ENCODE data around the gene SREBF2. TPM values are rescaled to one million over a fixed set of nuclear protein-coding genes. Genes with fewer than 3 reads are reported as not detected.
"Not testable (repeated sequence)": the region's sequence is repeated elsewhere in the genome, so short reads cannot be mapped to it uniquely, and the experiment has no call there.

The SREBF2 gene
- total RNA-seq, 1 donor from 2014 or later: 200 TPM

DNA sequence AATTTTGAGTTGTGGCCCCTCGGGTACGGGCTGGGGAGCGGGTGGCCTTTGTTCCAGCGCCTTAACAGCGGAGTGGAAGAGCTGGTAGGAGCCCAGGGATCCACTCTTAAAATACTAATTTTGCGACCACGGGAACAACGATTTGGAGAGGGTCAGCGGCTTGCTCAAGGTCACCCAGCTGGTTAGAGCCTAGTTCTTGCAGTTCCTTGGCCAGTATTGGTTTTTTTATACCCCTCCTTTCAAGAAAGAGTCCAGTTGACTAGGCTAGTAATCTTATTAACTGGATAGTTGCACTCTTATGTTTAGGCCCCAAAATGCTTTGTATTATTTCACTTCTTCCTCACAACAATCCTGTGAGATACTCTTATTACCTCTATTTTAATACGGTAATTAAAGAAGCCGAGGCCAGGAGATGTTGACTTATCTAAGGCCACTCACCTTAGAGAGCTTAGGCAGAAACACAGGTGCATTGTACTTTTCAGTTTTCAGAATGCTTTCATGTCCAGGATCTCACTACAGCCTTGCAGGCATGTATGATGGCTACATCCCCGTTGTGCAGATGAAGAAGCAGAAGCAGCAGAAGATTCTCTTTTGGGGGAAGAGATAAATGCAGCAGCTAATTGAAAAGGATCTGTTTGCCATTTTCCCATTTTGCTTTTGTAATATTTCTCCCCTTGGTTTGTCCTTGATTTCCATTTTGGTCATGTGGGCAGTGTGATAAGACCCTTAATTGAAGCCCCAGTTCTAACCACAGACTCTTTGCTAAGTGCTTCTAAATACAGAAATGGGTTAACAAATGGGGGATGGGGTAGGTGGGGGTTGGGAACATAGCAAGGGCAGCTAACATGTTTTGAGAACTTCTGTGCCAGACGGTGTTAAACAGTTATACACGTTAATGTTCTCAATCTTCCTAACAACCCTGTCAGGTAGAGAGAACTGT is 1.4 kb downstream of the SREBF2 start:
- TF ChIP-seq, protein P1, sequence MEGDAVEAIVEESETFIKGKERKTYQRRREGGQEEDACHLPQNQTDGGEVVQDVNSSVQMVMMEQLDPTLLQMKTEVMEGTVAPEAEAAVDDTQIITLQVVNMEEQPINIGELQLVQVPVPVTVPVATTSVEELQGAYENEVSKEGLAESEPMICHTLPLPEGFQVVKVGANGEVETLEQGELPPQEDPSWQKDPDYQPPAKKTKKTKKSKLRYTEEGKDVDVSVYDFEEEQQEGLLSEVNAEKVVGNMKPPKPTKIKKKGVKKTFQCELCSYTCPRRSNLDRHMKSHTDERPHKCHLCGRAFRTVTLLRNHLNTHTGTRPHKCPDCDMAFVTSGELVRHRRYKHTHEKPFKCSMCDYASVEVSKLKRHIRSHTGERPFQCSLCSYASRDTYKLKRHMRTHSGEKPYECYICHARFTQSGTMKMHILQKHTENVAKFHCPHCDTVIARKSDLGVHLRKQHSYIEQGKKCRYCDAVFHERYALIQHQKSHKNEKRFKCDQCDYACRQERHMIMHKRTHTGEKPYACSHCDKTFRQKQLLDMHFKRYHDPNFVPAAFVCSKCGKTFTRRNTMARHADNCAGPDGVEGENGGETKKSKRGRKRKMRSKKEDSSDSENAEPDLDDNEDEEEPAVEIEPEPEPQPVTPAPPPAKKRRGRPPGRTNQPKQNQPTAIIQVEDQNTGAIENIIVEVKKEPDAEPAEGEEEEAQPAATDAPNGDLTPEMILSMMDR (IDR thresholded peaks at IDR 0.05; ENCODE audit: unreplicated experiment): no peak
- H3K9me3 Mint-ChIP-seq (ENCODE audit: unreplicated experiment): no peaks in the 10 kb centered on the region
- peaks cover 29% of the 10 kb centered on the region for H3K36me3 Mint-ChIP-seq (ENCODE audit: low read depth, unreplicated experiment)
- peaks cover 44% of the 10 kb centered on the region for H3K4me1 Mint-ChIP-seq (ENCODE audit: unreplicated experiment)
- H3K4me3 Mint-ChIP-seq (ENCODE audit: unreplicated experiment): peak overlapping the region; percentile 98
- peak overlapping the region; percentile 66 for H3K27ac Mint-ChIP-seq (ENCODE audit: unreplicated experiment)
- DNase-seq (ENCODE audit: low spot score): no peak
- H3K27me3 Mint-ChIP-seq (ENCODE audit: unreplicated experiment): peaks cover 10% of the 10 kb centered on the region

DNA sequence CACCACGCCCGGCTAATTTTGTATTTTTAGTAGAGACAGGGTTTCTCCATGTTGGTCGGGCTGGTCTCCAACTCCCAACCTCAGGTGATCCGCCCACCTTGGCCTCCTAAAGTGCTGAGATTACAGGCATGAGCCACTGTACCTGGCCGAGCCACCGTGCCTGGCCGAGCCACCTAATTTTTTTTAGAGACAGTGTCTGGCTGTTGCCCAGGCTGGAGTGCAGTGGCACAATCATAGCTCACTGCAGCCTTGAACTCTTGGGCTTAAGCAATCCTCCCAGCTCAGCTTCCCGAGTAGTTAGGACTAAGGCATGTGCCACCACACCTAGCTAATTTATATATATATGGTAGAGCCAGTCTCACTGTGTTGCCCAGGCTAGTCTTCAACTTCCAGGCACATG is 2.6 kb downstream of the SREBF2 start:
- H3K27me3 Mint-ChIP-seq (ENCODE audit: unreplicated experiment); H3K27ac Mint-ChIP-seq (ENCODE audit: unreplicated experiment); H3K4me3 Mint-ChIP-seq (ENCODE audit: unreplicated experiment); DNase-seq (ENCODE audit: low spot score); H3K9me3 Mint-ChIP-seq (ENCODE audit: unreplicated experiment): not testable (repeated sequence)
- H3K36me3 Mint-ChIP-seq (ENCODE audit: low read depth, unreplicated experiment): peaks cover 32% of the 10 kb centered on the region
- peaks cover 42% of the 10 kb centered on the region for H3K4me1 Mint-ChIP-seq (ENCODE audit: unreplicated experiment)

DNA sequence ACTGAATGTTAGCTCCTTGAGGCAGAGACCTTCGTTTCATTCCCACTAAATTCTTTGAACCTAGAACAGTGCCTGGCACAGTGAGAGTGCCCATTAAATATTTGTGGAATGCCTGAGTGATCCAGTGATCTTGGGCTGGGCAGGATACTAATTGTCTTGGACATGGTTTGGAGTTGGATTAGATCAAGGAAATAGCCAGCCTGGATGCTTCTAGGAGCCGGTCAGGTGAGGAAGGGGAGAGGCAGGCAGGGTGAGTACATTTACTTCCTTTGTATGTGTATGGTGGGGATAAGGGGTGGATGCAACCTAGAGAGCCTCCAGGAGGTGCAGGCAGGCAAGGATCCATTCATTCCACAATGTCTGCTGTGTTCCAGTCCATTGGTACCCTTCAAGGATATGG is 3.6 kb downstream of the SREBF2 start:
- Mint-ChIP-seq H3K27me3 (ENCODE audit: unreplicated experiment) (peaks cover 8% of the 10 kb centered on the region), H3K27ac (ENCODE audit: unreplicated experiment) (peak overlapping the region; percentile 58), H3K4me3 (ENCODE audit: unreplicated experiment) (peak overlapping the region; percentile 33), H3K36me3 (ENCODE audit: low read depth, unreplicated experiment) (peaks cover 33% of the 10 kb centered on the region), H3K9me3 (ENCODE audit: unreplicated experiment) (no peaks in the 10 kb centered on the region), H3K4me1 (ENCODE audit: unreplicated experiment) (peaks cover 42% of the 10 kb centered on the region)
- TF ChIP-seq, protein P1 (IDR thresholded peaks at IDR 0.05; ENCODE audit: unreplicated experiment): no peak
- DNase-seq (ENCODE audit: low spot score): no peak

DNA sequence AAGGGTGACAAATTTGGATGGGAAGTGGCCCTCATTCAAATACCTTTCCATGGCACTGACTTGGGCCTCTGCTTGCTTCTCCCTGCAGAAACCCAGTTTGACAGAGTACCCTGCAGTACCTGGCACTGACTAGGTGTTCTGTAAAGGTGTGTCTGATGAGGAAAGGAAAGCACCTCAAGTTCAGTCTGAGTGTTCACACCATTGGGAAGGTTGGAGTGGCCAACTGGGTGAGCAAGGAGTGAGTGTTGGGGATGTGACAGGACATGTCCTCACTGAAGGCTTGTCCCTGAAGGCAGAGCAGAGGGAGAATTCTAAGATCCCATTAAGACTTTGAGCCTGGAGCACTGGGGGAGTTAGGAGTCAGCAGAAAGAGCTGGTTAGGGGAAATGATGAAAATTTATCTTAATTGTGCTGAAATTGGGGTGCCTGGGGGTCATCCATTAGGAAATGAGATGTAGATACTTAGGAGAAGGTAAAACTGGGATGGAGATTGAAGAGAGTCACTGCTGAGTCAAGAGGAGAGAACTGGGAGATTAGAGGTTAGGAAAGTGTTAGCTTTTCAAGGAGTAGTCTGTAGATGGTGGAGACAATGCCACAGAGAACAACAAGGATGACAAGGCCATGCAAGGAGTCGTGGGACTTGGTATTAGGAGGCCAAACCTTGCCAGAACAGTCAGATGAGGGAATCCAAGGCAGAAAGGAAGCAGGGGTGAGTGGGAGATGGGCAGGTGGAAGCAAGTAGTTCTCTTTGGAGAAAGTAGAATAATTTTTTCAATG is 6.1 kb downstream of the SREBF2 start:
- no peak overlapping the region for H3K4me3 Mint-ChIP-seq (ENCODE audit: unreplicated experiment)
- peaks cover 3% of the 10 kb centered on the region for H3K27me3 Mint-ChIP-seq (ENCODE audit: unreplicated experiment)
- TF ChIP-seq, protein P1 (IDR thresholded peaks at IDR 0.05; ENCODE audit: unreplicated experiment): no peak
- H3K4me1 Mint-ChIP-seq (ENCODE audit: unreplicated experiment): peaks cover 35% of the 10 kb centered on the region
- H3K36me3 Mint-ChIP-seq (ENCODE audit: low read depth, unreplicated experiment): peaks cover 32% of the 10 kb centered on the region
- no peaks in the 10 kb centered on the region for H3K9me3 Mint-ChIP-seq (ENCODE audit: unreplicated experiment)
- H3K27ac Mint-ChIP-seq (ENCODE audit: unreplicated experiment): peak overlapping the region; percentile 38
- DNase-seq (ENCODE audit: low spot score): no peak

DNA sequence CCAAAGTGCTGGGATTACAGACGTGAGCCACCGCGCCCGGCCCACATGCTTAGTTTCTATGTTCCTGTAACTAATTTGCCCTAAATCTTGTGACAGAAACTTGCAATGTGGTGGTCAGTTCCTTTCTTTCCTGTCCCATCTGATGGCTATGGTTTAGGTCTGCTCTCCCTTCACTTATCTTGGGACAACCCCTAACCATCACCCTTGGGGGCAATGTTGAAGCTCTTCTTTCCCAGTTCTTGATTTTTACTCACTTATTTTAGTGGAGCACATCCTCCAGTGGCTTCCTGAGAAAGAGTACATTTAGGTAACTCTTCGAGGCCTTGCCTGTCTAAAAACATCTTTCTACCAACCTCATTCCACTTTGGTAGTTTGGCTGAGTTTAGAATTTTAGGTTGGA is 7.3 kb downstream of the SREBF2 start:
- H3K27me3 Mint-ChIP-seq (ENCODE audit: unreplicated experiment): no peaks in the 10 kb centered on the region
- no peak overlapping the region for H3K27ac Mint-ChIP-seq (ENCODE audit: unreplicated experiment)
- H3K9me3 Mint-ChIP-seq (ENCODE audit: unreplicated experiment): no peaks in the 10 kb centered on the region
- peaks cover 33% of the 10 kb centered on the region for H3K4me1 Mint-ChIP-seq (ENCODE audit: unreplicated experiment)
- H3K36me3 Mint-ChIP-seq (ENCODE audit: low read depth, unreplicated experiment): peaks cover 25% of the 10 kb centered on the region
- H3K4me3 Mint-ChIP-seq (ENCODE audit: unreplicated experiment): no peak overlapping the region
- TF ChIP-seq, protein P1 (IDR thresholded peaks at IDR 0.05; ENCODE audit: unreplicated experiment): no peak
- DNase-seq (ENCODE audit: low spot score): no peak

All from endothelial cell (in vitro differentiated cells).